B cell (primary cell): ENCODE measurements around the gene RHOT1.

ENCODE experiments used
- EZH2 ChIP-seq: IDR thresholded peaks from 2 replicates; pipeline ENCODE4 v1.6.1; 2012; ENCODE audit warnings: borderline replicate concordance, low read depth, mild to moderate bottlenecking, moderate library complexity, low read length; ENCODE audit not compliant: insufficient read depth, poor library complexity, severe bottlenecking
- TF ChIP-seq, protein P1 (sequence below): fragments of 200-600 bp; IDR thresholded peaks from one replicate; pipeline ENCODE4 v1.8.0; 2022; ENCODE audit warnings: antibody characterized with exemption, mild to moderate bottlenecking

DNA sequence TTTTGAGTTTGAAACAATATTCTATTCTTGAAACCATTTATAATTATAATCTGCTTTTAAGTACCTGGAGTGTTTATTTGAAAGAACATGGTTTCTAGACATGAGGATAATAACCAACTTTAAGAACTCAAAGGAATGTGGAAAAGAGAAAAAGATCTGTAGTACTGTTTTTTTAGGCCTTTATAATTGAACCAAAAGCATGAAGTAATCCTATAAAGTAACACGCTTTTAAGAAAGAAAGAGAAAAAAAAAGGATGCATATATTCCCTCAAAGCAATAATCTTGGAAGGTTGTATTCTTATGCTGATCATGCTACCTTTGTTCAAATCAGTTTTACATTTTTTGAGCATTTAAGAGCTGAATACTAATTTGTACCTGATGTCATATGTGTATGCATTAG, 69.4 kb downstream of the RHOT1 start:
- TF ChIP-seq, protein P1, sequence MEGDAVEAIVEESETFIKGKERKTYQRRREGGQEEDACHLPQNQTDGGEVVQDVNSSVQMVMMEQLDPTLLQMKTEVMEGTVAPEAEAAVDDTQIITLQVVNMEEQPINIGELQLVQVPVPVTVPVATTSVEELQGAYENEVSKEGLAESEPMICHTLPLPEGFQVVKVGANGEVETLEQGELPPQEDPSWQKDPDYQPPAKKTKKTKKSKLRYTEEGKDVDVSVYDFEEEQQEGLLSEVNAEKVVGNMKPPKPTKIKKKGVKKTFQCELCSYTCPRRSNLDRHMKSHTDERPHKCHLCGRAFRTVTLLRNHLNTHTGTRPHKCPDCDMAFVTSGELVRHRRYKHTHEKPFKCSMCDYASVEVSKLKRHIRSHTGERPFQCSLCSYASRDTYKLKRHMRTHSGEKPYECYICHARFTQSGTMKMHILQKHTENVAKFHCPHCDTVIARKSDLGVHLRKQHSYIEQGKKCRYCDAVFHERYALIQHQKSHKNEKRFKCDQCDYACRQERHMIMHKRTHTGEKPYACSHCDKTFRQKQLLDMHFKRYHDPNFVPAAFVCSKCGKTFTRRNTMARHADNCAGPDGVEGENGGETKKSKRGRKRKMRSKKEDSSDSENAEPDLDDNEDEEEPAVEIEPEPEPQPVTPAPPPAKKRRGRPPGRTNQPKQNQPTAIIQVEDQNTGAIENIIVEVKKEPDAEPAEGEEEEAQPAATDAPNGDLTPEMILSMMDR, result no peak
- TF ChIP-seq EZH2, result no peak
